ENCODE results near the gene CNOT3. TPM values are rescaled to one million over a fixed set of nuclear protein-coding genes. Genes with fewer than 3 reads are reported as not detected.

Gene CNOT3
- total RNA-seq, 4 donors from 2014 or later: 16.8 to 39.4 (median 23.3) TPM

- no peak for TF ChIP-seq CTCF (IDR thresholded peaks at IDR 0.05; ENCODE audit: low read depth)
Observed at GRCh38 chr19:54160182-54160811, 22.7 kb downstream of the CNOT3 start.

GRCh38 chr19:54160854-54161253 is 23.3 kb downstream of the CNOT3 start:
- no peak for TF ChIP-seq CTCF (IDR thresholded peaks at IDR 0.05; ENCODE audit: low read depth)

- TF ChIP-seq CTCF (IDR thresholded peaks at IDR 0.05; ENCODE audit: low read depth): no peak
Observed at GRCh38 chr19:54162241-54162805, 24.8 kb downstream of the CNOT3 start.

- no peak for TF ChIP-seq CTCF (IDR thresholded peaks at IDR 0.05; ENCODE audit: low read depth)
Observed at GRCh38 chr19:54162884-54163283, 25.3 kb downstream of the CNOT3 start.

GRCh38 chr19:54164369-54165068 is 27.0 kb downstream of the CNOT3 start:
- TF ChIP-seq CTCF (IDR thresholded peaks at IDR 0.05; ENCODE audit: low read depth): no peak

GRCh38 chr19:54165222-54165621 is 27.7 kb downstream of the CNOT3 start:
- TF ChIP-seq CTCF (IDR thresholded peaks at IDR 0.05; ENCODE audit: low read depth): no peak

GRCh38 chr19:54168174-54168917 is 30.8 kb downstream of the CNOT3 start:
- TF ChIP-seq CTCF (IDR thresholded peaks at IDR 0.05; ENCODE audit: low read depth): no peak

Data from subcutaneous adipose tissue (tissue), 4 donors.